Stimulated activated naive CD8-positive, alpha-beta T cell treated with anti-CD3 and anti-CD28 coated beads, Interleukin-15, amount 100 ng/mL, for 72 hours (primary cell): ENCODE results near the gene TCL1B.
A peak's percentile ranks its signal among the peaks of the same experiment; 100 is the strongest.
"Not testable (repeated sequence)": the region's sequence is repeated elsewhere in the genome, so short reads cannot be mapped to it uniquely, and the experiment has no call there.

Experiments used
- ATAC-seq: fragments of 150-1000 bp; cut with Tn5 transposase; 2 replicates; pipeline ENCODE4 v1.10.0; 2021; ENCODE audit warnings: mild to moderate bottlenecking, moderate library complexity
- DNase-seq, 2 donors: peaks; one replicate each; pipeline ENCODE4 v3.0.0; 2021 to 2022
- H3K27ac Mint-ChIP-seq, 2 donors: one replicate each; pipeline ENCODE4 v1.8.0; 2022; ENCODE audit warnings: mild to moderate bottlenecking in 2 of 2, mixed read lengths in 2 of 2, moderate library complexity in 2 of 2
- H3K27me3 Mint-ChIP-seq: one replicate; pipeline ENCODE4 v1.8.0; 2022; ENCODE audit warnings: mixed read lengths
- H3K4me1 Mint-ChIP-seq: one replicate; pipeline ENCODE4 v1.8.0; 2022; ENCODE audit warnings: mild to moderate bottlenecking, mixed read lengths
- H3K4me3 Mint-ChIP-seq, 2 donors: one replicate each; pipeline ENCODE4 v1.8.0; 2022; ENCODE audit warnings: mild to moderate bottlenecking in 2 of 2, mixed read lengths in 2 of 2, moderate library complexity in 1 of 2
- H3K9me3 Mint-ChIP-seq, 2 donors: one replicate each; pipeline ENCODE4 v1.8.0; 2022; ENCODE audit warnings: mixed read lengths in 2 of 2

The TCL1B gene

DNA sequence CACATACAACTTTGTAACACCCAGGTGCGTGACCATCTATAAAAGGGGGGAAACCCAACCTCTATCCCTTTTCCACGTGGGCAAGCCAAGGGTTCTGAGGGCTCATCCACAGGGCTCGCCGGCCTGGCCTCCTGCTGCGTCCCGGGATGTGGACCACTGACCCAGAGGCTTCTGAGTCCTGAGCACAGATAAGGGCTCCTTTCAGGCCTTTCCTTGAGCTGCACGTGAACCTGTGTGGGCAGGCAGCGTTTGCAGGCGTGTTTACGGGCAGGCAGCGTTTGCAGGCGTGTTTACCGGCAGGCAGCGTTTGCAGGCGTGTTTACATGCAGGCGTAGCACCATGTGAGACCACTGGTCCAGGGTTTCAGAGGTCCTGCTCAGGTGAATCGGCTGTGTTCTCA, 23.9 kb downstream of the TCL1B start:
- peaks cover 66% of the 10 kb centered on the region for H3K27me3 Mint-ChIP-seq
- H3K27ac Mint-ChIP-seq: peak overlapping the region in 1 of 2 donors; percentile 62
- no peak for DNase-seq
- H3K4me1 Mint-ChIP-seq: no peaks in the 10 kb centered on the region
- no peaks in the 10 kb centered on the region for H3K9me3 Mint-ChIP-seq
- no peak overlapping the region for H3K4me3 Mint-ChIP-seq
- ATAC-seq: no peak

DNA sequence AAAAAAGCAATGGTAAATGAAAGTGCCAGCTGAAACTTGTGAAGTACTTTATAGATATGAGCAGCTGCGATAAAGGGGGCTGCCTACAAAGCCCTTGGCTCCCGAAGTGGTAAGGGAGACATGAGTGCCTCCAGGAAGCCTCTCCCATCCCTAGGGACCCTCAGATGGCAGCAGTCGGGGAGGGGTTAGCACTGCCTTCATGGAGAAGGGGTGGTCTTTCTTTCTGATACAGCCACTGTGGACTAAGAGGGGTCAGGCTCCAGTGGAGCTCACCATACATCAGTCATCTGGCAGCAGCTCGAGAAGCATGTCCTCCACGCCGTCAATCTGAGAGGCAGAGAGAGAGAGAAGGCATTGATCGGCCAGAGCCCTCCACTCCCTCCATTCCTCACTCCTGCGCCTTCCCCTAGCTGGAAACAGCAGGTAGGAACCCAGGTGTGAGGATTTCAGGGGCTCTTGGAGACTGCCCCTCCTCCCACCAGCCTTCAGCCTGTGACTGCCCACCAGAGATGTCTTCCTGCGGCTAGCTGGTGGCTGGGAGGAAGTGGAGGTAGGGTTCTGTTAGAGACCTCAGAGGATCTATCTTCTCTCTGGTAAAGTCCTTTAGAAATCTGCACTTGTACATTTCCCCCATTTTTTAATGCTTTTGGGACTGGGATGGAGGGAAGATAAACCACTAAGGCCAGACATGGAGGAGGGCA, 25.4 kb downstream of the TCL1B start:
- no peak overlapping the region for H3K4me3 Mint-ChIP-seq

DNA sequence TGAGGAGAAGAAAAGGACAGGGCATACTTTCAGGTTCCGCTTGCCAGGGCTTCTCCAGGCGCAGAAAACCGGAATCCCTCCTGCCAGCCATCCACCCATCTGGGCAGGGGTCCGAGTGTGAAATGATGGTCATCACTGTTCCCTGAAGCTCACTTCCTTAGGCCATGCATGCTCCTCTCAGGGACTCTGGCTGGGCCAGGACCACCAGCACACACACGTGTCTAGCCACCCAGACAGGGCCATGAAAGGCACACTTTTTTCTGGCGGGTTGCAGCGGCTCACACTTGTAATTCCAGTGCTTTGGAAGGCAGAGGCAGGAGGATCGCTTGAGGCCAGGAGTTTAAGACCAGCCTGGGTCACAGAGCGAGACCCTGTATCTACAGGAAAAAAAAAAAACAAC, 26.2 kb downstream of the TCL1B start:
- Mint-ChIP-seq H3K4me3 (no peak overlapping the region), H3K27ac (no peak overlapping the region), H3K4me1 (no peaks in the 10 kb centered on the region), H3K9me3 (no peaks in the 10 kb centered on the region), H3K27me3 (peaks cover 56% of the 10 kb centered on the region)
- DNase-seq (no peak), ATAC-seq (no peak)

More for the DNA sequence above, 25.4 kb downstream of the TCL1B start:
- Mint-ChIP-seq H3K9me3 (no peaks in the 10 kb centered on the region), H3K27me3 (peaks cover 61% of the 10 kb centered on the region), H3K27ac (no peak overlapping the region), H3K4me1 (no peaks in the 10 kb centered on the region)
- DNase-seq (no peak), ATAC-seq (no peak)

DNA sequence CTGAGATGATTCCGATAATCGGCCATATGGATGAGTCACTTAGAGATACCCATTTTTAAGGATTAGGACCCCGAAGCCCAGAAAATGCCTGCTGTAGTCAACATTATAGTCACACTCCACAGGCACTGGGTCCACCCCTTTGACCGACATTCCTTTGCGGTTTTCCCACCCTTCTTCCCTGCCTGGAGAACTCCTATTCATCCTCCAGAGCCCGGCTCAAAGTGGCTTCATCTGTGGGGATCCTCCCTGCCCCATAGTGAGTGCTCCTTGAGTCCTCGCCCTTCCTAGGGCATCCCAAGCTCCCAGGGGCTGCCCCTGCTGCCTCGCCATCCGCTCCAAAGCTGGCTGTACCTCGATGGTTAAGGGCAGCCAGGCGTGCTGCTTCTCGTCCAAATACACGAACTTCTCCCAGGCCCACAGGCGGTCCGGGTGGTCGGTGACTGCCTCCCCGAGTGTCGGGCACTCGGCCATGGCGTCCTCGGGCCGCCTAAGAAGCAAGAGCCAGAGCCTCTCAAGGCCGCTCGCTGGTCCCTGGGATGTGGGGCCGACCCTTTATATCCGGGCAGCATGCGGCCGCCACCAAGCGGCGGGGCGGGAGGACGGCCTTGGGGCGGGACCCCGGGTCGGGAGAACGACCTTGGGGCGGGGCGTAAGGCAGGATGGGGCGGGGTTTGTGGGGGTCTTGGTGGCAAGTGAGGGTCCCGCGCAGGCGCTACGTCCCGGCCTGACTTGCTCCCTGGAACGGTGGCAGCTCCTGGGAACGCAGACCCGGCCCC, 27.6 kb downstream of the TCL1B start, which contains the start of gene TCL1A:
Gene TCL1A, minus strand, starts transcription at position 530 of the 776 bp plus-strand sequence. Its CDS starts 59 bp downstream, at position 471.
- no peak within 1 kb of the TSS for H3K4me3 Mint-ChIP-seq
- DNase-seq (no peak), ATAC-seq (no peak)
- no peaks in the 10 kb centered on the region for H3K4me1 Mint-ChIP-seq
- H3K27ac Mint-ChIP-seq: no peak within 1 kb of the TSS
- peaks cover 51% of the 10 kb centered on the region for H3K27me3 Mint-ChIP-seq
- no peaks in the 10 kb centered on the region for H3K9me3 Mint-ChIP-seq

DNA sequence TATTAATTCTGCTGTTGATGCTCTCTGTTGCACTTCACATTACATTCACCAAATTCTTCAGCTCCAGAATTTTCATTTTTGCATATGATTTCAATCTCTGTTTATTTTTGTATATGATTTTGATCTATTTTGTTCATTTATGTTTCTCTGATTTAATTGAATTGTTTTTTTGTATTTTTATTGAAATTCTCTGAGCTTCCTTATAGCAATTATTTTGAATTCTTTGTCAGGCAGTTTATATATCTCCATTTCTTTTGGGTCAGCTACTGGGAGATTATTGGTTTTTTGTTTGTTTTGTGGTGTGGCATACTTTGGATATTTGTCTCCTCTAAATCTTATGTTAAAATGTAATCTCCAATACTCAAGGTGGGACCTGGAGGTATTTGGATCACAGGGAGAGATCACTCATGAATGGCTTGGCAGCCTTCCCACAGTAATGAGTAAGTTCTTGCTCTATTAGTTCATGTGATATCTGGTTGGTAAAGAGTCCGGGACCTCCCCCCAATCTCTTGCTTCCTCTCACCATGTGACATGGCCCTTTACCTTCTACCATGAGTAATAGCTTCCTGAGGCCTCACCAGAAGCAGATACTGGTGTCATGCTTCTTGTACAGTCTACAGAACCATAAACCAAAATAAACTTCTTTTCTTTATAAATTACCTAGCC, 36.4 kb downstream of the TCL1B start:
- H3K4me3 Mint-ChIP-seq: no peak overlapping the region
- H3K4me1 Mint-ChIP-seq: no peaks in the 10 kb centered on the region

DNA sequence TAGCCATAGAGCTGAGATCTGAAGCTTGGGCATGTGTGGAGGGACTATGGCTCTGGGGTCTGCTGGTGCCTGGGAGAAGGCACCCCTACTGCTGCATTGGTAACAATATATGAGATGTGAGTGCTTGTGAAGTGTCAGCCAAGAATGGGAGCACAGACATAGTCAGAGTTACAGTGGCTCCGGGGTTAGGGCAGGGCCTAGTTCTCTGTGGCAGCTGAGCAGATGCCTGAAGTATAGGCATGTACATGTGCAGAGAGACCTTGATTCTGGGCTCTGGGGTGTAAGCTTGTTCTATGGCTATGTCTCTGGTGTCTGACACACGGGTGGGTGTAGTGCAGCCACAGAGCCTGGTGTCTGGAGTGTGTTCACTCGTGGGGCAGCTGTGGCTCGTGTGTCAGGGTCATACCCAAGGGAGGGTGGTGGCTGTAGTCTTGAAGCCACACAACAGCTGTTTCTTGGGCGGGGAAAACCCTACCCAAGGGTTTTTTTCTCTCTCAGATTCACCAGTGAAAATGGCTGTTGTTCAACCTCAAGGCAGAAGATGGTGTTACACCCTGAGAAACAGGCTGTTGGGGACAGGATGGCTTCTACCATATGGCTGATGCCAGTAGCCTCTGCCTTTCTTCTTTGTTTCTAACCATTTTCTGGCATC, 39.6 kb downstream of the TCL1B start:
- peaks cover 17 to 19% of the 10 kb centered on the region in 2 donors for H3K9me3 Mint-ChIP-seq
- no peak overlapping the region for H3K27ac Mint-ChIP-seq
- DNase-seq (no peak), ATAC-seq (no peak)
- H3K4me3 Mint-ChIP-seq: no peak overlapping the region
- peaks cover 36% of the 10 kb centered on the region for H3K27me3 Mint-ChIP-seq
- peaks cover 9% of the 10 kb centered on the region for H3K4me1 Mint-ChIP-seq

More for the DNA sequence above, 36.4 kb downstream of the TCL1B start:
- no peak for DNase-seq
- ATAC-seq: no peak
- H3K27ac Mint-ChIP-seq: no peak overlapping the region
- H3K9me3 Mint-ChIP-seq: peaks cover 17 to 19% of the 10 kb centered on the region in 2 donors
- peaks cover 32% of the 10 kb centered on the region for H3K27me3 Mint-ChIP-seq

DNA sequence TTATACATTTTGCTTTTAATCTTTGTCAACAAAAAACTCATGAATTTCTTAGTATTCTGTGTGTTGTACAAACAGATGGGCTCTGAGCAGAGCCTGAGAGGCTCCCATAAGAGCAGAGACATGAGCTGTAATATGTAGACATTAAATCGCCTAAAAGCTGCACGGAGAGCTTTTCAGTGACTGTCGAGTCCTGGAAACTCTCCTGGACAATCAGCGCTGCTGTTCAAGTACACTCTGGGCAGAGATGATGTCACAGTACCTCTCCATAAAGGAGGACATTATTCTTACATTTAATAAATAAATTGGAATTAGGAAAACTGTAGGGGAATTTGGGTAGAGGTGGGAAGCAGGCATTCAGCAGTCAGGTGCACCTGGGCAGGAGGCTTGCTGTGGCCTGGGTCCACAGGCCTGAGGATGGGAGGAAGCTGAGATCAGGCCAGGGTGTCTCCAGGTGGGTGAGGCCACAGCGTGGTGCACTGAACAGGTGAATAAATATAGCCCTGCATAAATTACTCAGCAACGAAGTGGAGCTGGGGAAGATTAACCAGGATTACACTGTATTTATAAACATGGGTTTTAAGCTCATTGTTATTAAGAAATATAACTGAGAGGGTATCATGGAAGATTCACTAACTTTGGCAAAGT, 41.0 kb downstream of the TCL1B start:
- H3K4me1 Mint-ChIP-seq: peaks cover 9% of the 10 kb centered on the region
- no peak overlapping the region for H3K4me3 Mint-ChIP-seq

DNA sequence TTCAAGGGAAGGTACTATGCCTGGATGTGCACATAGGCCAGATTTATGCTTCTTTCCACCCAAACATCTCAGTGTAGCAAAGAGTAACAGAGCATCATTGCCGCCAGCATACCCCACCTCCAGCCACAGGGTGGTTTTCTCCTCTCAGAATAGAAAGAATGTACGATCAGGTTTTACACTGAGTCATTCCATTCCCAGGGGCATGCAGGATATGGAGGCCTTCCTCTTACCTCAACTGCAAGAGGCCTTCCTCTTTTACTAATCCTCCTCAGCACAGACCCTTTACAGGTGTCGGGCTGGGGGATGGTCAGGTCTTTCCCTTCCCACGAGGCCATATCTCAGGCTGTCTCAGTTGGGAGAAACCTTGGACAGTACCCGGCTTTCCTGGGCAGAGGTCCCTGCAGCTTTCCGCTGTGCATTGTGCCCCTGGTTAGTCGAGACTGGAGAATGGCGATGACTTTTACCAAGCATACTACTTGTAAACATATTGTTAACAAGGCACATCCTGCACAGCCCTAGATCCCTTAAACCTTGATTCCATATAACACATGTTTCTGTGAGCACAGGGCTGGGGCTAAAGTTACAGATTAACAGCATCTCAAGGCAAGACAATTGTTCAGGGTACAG, 43.3 kb downstream of the TCL1B start:
- peaks cover 36% of the 10 kb centered on the region for H3K27me3 Mint-ChIP-seq
- ATAC-seq, DNase-seq, H3K27ac Mint-ChIP-seq, H3K4me1 Mint-ChIP-seq, H3K9me3 Mint-ChIP-seq, H3K4me3 Mint-ChIP-seq: not testable (repeated sequence)

More for the DNA sequence above, 41.0 kb downstream of the TCL1B start:
- peaks cover 14 to 15% of the 10 kb centered on the region in 2 donors for H3K9me3 Mint-ChIP-seq
- DNase-seq (no peak), ATAC-seq (no peak)
- H3K27me3 Mint-ChIP-seq: peaks cover 32% of the 10 kb centered on the region
- no peak overlapping the region for H3K27ac Mint-ChIP-seq

DNA sequence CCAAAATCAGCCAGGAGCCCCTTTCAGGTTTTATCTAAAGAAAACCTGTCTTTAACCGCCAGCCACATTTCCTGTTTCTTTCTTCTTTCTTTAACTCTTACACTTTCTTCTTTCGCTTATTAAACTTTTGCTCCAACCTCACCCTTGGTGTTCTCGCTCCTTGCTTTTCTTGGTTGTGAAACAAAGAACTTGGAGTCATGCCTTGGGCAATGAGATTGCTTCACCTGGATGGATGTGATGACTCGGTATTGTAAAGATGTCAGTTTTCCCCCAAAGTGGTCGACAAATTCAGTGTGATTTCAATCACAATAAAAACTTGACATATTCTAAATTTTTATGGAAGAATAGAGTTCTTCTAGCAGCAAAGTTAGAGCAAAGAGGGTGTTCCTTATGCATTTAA, 43.9 kb downstream of the TCL1B start:
- Mint-ChIP-seq H3K27me3 (peaks cover 33% of the 10 kb centered on the region), H3K9me3 (no peaks in the 10 kb centered on the region), H3K4me1 (peaks cover 9% of the 10 kb centered on the region), H3K4me3 (no peak overlapping the region), H3K27ac (no peak overlapping the region)
- ATAC-seq (no peak), DNase-seq (no peak)

DNA sequence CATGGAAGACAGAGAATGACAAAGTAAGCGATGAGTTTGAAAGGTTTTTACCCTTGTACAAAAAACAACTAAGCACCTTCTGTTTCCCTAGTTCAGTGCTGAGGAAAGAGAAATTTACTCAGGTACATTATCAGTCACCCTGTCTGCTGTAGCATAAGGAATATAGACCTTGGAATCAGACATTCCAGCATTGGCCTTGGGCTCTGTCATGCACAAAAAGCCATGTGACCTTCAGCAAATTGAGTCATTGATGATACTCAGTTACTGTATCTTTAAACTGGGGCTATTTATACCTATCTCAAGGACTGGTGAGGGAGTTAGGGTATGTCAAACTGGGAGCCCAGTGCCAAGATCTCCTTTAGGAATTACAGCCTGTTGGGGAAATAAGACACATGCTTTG, 47.0 kb downstream of the TCL1B start:
- Mint-ChIP-seq H3K9me3 (no peaks in the 10 kb centered on the region), H3K4me1 (peaks cover 9% of the 10 kb centered on the region), H3K27me3 (peaks cover 22% of the 10 kb centered on the region), H3K4me3 (no peak overlapping the region), H3K27ac (no peak overlapping the region)
- DNase-seq (no peak), ATAC-seq (no peak)

DNA sequence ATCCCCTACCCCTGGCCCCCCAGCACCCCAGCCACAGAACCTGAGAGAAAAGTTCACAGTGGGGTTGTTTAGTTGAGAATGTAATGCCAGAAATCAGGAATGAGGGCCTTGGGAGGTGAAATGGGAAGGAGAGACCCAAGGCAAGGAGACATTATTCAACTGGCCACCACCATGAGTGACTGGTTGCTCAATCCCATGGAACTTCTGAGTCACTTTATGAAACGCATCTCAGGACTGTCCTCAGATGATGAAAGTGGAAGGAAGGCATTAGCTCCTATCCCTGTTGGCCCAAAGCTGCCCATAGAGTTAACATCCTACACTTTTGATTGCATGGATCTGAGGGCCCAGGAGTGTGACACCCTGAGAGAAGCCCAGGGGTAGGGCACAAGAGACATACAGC, 53.1 kb downstream of the TCL1B start:
- no peak overlapping the region for H3K4me3 Mint-ChIP-seq
- no peaks in the 10 kb centered on the region for H3K27me3 Mint-ChIP-seq
- H3K4me1 Mint-ChIP-seq: peaks cover 8% of the 10 kb centered on the region
- DNase-seq (no peak), ATAC-seq (no peak)
- peak overlapping the region in 1 of 2 donors; percentile 95 for H3K27ac Mint-ChIP-seq
- H3K9me3 Mint-ChIP-seq: peaks cover 7 to 30% of the 10 kb centered on the region in 2 donors

DNA sequence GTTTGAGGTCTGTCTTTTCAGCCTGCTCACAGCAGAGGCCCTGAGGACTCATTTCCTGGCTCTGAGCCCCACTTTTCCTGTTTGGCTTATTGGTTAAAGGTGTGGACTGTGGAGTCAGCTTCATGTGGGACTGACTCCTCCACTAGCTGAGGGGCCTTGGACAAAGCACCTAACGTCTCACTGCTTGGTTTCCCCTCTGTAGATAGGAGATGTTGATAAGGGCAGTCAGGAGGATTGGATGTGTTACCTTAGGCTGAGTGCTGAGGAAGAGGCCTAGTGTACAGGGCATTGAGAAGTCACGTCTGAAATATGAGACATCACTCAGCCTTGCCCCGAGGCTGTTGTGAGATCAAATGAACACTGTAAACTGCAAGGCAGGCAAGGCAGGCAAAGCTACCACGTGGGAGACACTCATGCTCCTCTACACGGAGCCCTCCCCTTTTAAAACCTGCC, 54.8 kb downstream of the TCL1B start:
- Mint-ChIP-seq H3K4me1 (peaks cover 8% of the 10 kb centered on the region), H3K9me3 (peaks cover 7 to 30% of the 10 kb centered on the region in 2 donors), H3K27me3 (no peaks in the 10 kb centered on the region), H3K27ac (no peak overlapping the region), H3K4me3 (no peak overlapping the region)
- no peak for DNase-seq
- no peak for ATAC-seq

DNA sequence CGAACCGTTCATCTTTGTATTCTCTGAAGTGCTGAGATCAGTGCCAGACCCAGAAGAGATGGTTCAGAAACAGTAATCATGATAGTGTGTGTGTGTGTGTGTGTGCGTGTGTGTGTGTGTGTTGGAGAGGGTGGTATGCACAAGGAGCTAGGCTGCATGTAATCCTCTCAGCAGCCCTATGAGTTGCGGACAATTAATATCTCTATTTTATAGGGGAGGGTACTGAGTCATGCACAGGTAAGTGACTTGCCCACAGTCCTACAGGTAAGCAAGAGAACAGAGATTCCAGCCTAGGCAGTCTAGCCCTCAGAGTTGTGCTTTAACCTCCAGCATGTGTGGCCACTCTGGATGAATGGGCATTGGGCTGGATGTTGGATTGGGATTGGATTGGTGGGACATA, 55.6 kb downstream of the TCL1B start:
- no peak for DNase-seq
- H3K4me1 Mint-ChIP-seq: peaks cover 8% of the 10 kb centered on the region
- no peak overlapping the region for H3K4me3 Mint-ChIP-seq

More for the DNA sequence above, 55.6 kb downstream of the TCL1B start:
- no peak for ATAC-seq
- Mint-ChIP-seq H3K27ac (no peak overlapping the region), H3K27me3 (no peaks in the 10 kb centered on the region), H3K9me3 (peaks cover 7 to 30% of the 10 kb centered on the region in 2 donors)
